GM12878 (cell line): ENCODE measurements around the gene COL23A1. TPM values are rescaled to one million over a fixed set of nuclear protein-coding genes. Genes with fewer than 3 reads are reported as not detected.

Source experiments
- ATAC-seq: fragments of 200-7000 bp; cut with Tn5 transposase; 3 replicates; pipeline ENCODE4 v1.9.1; 2020; ENCODE audit warnings: mild to moderate bottlenecking, moderate library complexity
- BruUV-seq: library from RNA; stranded (reverse); fragments of 400-500 nt; replicated peaks from 2 replicates; lab custom pipeline; 2021; lab: Mats Ljungman, UMichigan
- CTCF ChIA-PET: fragments of 300-600 bp; sonication (Branson Sonifier 250); formaldehyde crosslinking; extraction: SDS; loops from one replicate; lab custom pipeline; 2021; ENCODE audit warnings: inconsistent platforms; lab: Yijun Ruan, JAX
- POLR2A ChIA-PET: fragments of 350-600 bp; formaldehyde crosslinking; extraction: SDS; loops from one replicate; lab custom pipeline; 2021; ENCODE audit warnings: inconsistent platforms; lab: Charles Lee
- RAD21 ChIA-PET: fragments of 300-600 bp; sonication (Branson Sonifier 250); formaldehyde crosslinking; loops from one replicate; lab custom pipeline; 2023; ENCODE audit warnings: antibody characterized with exemption; ENCODE audit not compliant: unreplicated experiment; lab: Charles Lee
- SMC1A ChIA-PET: fragments of 300-600 bp; sonication (Branson Sonifier 250); formaldehyde crosslinking; loops from one replicate; lab custom pipeline; 2023; ENCODE audit not compliant: unreplicated experiment, uncharacterized antibody; lab: Charles Lee
- DNase-seq: peaks from one replicate; pipeline ENCODE4 v3.0.0-alpha.2; 2011; ENCODE audit warnings: low read depth, low spot score
- FAIRE-seq: peaks from 3 replicates; lab custom pipeline; 2011; peaks lifted over from hg19 to GRCh38; lab: Jason Lieb, UNC
- H2AFZ ChIP-seq: 2 replicates; pipeline ENCODE4 v1.6.0; 2011; ENCODE audit warnings: low read depth, low read length, control low read depth; ENCODE audit not compliant: control insufficient read depth
- H3K27ac ChIP-seq: 2 replicates; pipeline ENCODE4 v1.5.1; 2011; ENCODE audit warnings: control low read depth; ENCODE audit not compliant: control insufficient read depth, insufficient read depth
- H3K27me3 ChIP-seq, 2 experiments: replicated peaks in 1 of 2; 2 replicates each; pipeline versions ENCODE4 v1.6.0 to v1.6.1; 2011; ENCODE audit warnings: low read length in 1 of 2; ENCODE audit not compliant: control insufficient read depth in 2 of 2, insufficient read depth in 2 of 2
- H3K36me3 ChIP-seq, 2 experiments: 2 replicates each; pipeline ENCODE4 v1.5.1; 2011; ENCODE audit warnings: low read length in 1 of 2; ENCODE audit not compliant: control insufficient read depth in 2 of 2, insufficient read depth in 2 of 2
- H3K4me1 ChIP-seq: 2 replicates; pipeline ENCODE4 v1.6.1; 2011; ENCODE audit warnings: mild to moderate bottlenecking, low read length, moderate library complexity, mixed read lengths; ENCODE audit not compliant: control insufficient read depth, insufficient read depth
- H3K4me2 ChIP-seq: 2 replicates; pipeline ENCODE4 v1.6.0; 2011; ENCODE audit warnings: control low read depth; ENCODE audit not compliant: control insufficient read depth, insufficient read depth
- H3K4me3 ChIP-seq: fragments of 200-600 bp; sonication (generic); 2 replicates; pipeline ENCODE4 v1.5.1; 2016
- H3K79me2 ChIP-seq: 2 replicates; pipeline ENCODE4 v1.6.0; 2011; ENCODE audit warnings: low read length; ENCODE audit not compliant: control insufficient read depth, insufficient read depth
- H3K9ac ChIP-seq: 2 replicates; pipeline ENCODE4 v1.8.0; 2011; ENCODE audit warnings: low read length, control low read depth, mixed read lengths; ENCODE audit not compliant: control insufficient read depth, insufficient read depth
- H3K9me3 ChIP-seq: replicated peaks from 3 replicates; pipeline ENCODE4 v1.5.1; 2011; ENCODE audit warnings: mild to moderate bottlenecking, low read length; ENCODE audit not compliant: control insufficient read depth, insufficient read depth
- H4K20me1 ChIP-seq: 2 replicates; pipeline ENCODE4 v1.6.0; 2011; ENCODE audit not compliant: control insufficient read depth, insufficient read depth
- BRCA1 ChIP-seq: IDR thresholded peaks from 2 replicates; pipeline ENCODE4 v1.6.1; 2011; ENCODE audit warnings: low read depth, low read length, improper control_type of control experiment
- CEBPZ ChIP-seq: fragments of 150-350 bp; IDR thresholded peaks from 2 replicates; pipeline ENCODE4 v1.6.1; 2016; ENCODE audit warnings: low read depth, low read length
- MTA2 ChIP-seq: fragments of 450-650 bp; IDR thresholded peaks from 2 replicates; pipeline ENCODE4 v1.6.1; 2016; ENCODE audit warnings: low read depth, mild to moderate bottlenecking, moderate library complexity
- NR2C2 ChIP-seq: IDR thresholded peaks from 2 replicates; pipeline ENCODE4 v1.6.1; 2011; ENCODE audit warnings: borderline replicate concordance, low read depth; ENCODE audit not compliant: control insufficient read depth, insufficient read length
- PRDM15 ChIP-seq: fragments of 450-650 bp; formaldehyde crosslinking; IDR thresholded peaks from 2 replicates; pipeline ENCODE4 v1.4.0; 2020; ENCODE audit warnings: mild to moderate bottlenecking, moderate library complexity
- RELA ChIP-seq: fragments of 450-650 bp; IDR thresholded peaks from 2 replicates; pipeline ENCODE4 v1.8.0; 2014; ENCODE audit warnings: borderline replicate concordance; ENCODE audit not compliant: partially characterized antibody
- TCF12 ChIP-seq: IDR thresholded peaks from 2 replicates; pipeline ENCODE4 v1.6.1; 2011; ENCODE audit warnings: low read depth, mild to moderate bottlenecking, low read length
- WGBS: methylation state at CpG from one replicate; pipeline ENCODE4 v1.1.6; 2016; ENCODE audit warnings: low lambda C conversion rate; ENCODE audit not compliant: insufficient replicate concordance, insufficient coverage; ENCODE audit errors: missing lambda C conversion rate; 5-methylcytosine and 5-hydroxymethylcytosine counted together
- in situ Hi-C: fragments of 300-500 bp; cut with MboI; formaldehyde crosslinking; loops from 9 replicates; pipeline ENCODE4 v1.14.3; 2018; ENCODE audit warnings: mixed read lengths
- intact Hi-C: fragments of 100-400 bp; cut with micrococcal nuclease; formaldehyde crosslinking; loops from one replicate; pipeline ENCODE4 v1.14.2; 2022; ENCODE audit not compliant: unreplicated experiment
- polyA plus RNA-seq, 11 experiments: library from polyadenylated mRNA; depleted of rRNA in 4 of 11; unstranded in 6 of 11; stranded (reverse) in 5 of 11; fragments of >200 nt; fragmentation: Nextera tagmentation in 4 of 11; fragmentation: Illumina TruSeq in 1 of 11; extraction: Ambion mirVana in 4 of 11; extraction: Trizol in 1 of 11; gene quantifications; 1 replicate in 1 of 11; 2 replicates in 10 of 11; pipeline versions ENCODE4 v1.2.1 to v1.2.3, GENCODE V29; 2011 to 2016; ENCODE audit warnings: inconsistent platforms in 2 of 11, missing spikeins in 2 of 11, low read depth in 1 of 11
- total RNA-seq, 4 experiments: library from RNA; depleted of rRNA in 3 of 4; stranded (reverse); fragments of >200 nt in 3 of 4; fragmentation: Illumina TruSeq in 1 of 4; extraction: Trizol in 1 of 4; gene quantifications; 2 replicates each; pipeline versions ENCODE4 v1.2.1 to v1.2.3, GENCODE V29; 2013 to 2021
- TF ChIP-seq, protein P1 (sequence below): fragments of 450-650 bp; IDR thresholded peaks from 2 replicates; pipeline ENCODE4 v1.6.1; 2016; ENCODE audit warnings: mild to moderate bottlenecking
- TF ChIP-seq, protein P2 (sequence below): fragments of 450-650 bp; IDR thresholded peaks from 2 replicates; pipeline ENCODE4 v1.6.1; 2017; ENCODE audit warnings: mild to moderate bottlenecking, moderate library complexity

Gene COL23A1
- total and polyA plus RNA-seq, 10 of the 15 experiments (the other 5 are each of a cell fraction or from before 2014, with no cell fraction given) = 0.03 to 0.83 (median 0.09) TPM; not detected in 5

GRCh38 chr5:178304761-178305645 is 285.2 kb downstream of the COL23A1 start:
- H3K27me3 ChIP-seq = no peaks in the 10 kb centered on the region; a peak in 3 of 4 replicates
- H3K9me3 ChIP-seq = peaks cover 2% of the 10 kb centered on the region; the same call in 2 of the 3 replicates
- no peaks in the 10 kb centered on the region for H3K79me2 ChIP-seq
- WGBS = 47% methylated on average over 17 of the region's 17 CpGs
- CTCF ChIA-PET = interaction anchor here (0.5 kb wide), 1 partner anchor 28 kb away, joined by 3 read pairs; no protein-coding TSS in a partner anchor
- H3K9ac ChIP-seq = no peak overlapping the region
- no peaks in the 10 kb centered on the region; the same call in 1 of the 2 replicates for H3K4me1 ChIP-seq
- intact Hi-C loops (no loop called here), in situ Hi-C loops (no loop called here)
- H3K36me3 ChIP-seq = no peaks in the 10 kb centered on the region
- BruUV-seq = no TSS peak
- no peak overlapping the region for H3K4me3 ChIP-seq
- SMC1A ChIA-PET = no interaction called here
- ATAC-seq (no peak), FAIRE-seq (no peak), DNase-seq (no peak)
- POLR2A ChIA-PET = interaction anchor here (0.6 kb wide), 1 partner anchor 1439 kb away, joined by 3 read pairs; no protein-coding TSS in a partner anchor
- no peak overlapping the region for H2AFZ ChIP-seq
- H3K4me2 ChIP-seq = no peak overlapping the region
- no peaks in the 10 kb centered on the region for H4K20me1 ChIP-seq
- RAD21 ChIA-PET = no interaction called here
- H3K27ac ChIP-seq = no peak overlapping the region
- TF ChIP-seq, protein P1, sequence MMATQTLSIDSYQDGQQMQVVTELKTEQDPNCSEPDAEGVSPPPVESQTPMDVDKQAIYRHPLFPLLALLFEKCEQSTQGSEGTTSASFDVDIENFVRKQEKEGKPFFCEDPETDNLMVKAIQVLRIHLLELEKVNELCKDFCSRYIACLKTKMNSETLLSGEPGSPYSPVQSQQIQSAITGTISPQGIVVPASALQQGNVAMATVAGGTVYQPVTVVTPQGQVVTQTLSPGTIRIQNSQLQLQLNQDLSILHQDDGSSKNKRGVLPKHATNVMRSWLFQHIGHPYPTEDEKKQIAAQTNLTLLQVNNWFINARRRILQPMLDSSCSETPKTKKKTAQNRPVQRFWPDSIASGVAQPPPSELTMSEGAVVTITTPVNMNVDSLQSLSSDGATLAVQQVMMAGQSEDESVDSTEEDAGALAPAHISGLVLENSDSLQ = no peak
- no peak for TF ChIP-seq TCF12
- no peak for TF ChIP-seq PRDM15 (CRISPR knock-in tag)
- TF ChIP-seq MTA2 = no peak
- TF ChIP-seq, protein P2, sequence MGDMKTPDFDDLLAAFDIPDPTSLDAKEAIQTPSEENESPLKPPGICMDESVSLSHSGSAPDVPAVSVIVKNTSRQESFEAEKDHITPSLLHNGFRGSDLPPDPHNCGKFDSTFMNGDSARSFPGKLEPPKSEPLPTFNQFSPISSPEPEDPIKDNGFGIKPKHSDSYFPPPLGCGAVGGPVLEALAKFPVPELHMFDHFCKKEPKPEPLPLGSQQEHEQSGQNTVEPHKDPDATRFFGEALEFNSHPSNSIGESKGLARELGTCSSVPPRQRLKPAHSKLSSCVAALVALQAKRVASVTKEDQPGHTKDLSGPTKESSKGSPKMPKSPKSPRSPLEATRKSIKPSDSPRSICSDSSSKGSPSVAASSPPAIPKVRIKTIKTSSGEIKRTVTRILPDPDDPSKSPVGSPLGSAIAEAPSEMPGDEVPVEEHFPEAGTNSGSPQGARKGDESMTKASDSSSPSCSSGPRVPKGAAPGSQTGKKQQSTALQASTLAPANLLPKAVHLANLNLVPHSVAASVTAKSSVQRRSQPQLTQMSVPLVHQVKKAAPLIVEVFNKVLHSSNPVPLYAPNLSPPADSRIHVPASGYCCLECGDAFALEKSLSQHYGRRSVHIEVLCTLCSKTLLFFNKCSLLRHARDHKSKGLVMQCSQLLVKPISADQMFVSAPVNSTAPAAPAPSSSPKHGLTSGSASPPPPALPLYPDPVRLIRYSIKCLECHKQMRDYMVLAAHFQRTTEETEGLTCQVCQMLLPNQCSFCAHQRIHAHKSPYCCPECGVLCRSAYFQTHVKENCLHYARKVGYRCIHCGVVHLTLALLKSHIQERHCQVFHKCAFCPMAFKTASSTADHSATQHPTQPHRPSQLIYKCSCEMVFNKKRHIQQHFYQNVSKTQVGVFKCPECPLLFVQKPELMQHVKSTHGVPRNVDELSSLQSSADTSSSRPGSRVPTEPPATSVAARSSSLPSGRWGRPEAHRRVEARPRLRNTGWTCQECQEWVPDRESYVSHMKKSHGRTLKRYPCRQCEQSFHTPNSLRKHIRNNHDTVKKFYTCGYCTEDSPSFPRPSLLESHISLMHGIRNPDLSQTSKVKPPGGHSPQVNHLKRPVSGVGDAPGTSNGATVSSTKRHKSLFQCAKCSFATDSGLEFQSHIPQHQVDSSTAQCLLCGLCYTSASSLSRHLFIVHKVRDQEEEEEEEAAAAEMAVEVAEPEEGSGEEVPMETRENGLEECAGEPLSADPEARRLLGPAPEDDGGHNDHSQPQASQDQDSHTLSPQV = no peak
- no peak for TF ChIP-seq RELA
- TF ChIP-seq CEBPZ = no peak
- TF ChIP-seq NR2C2 = no peak
- TF ChIP-seq BRCA1 = no peak
